A549 (cell line): ENCODE results near the gene MCTP2. TPM values are rescaled to one million over a fixed set of nuclear protein-coding genes. Genes with fewer than 3 reads are reported as not detected.

ENCODE experiments used
- ATAC-seq, 2 experiments: fragments of 200-7000 bp in 1 of 2; fragments of >200 bp in 1 of 2; cut with Nextera tagmentation in 1 of 2; cut with Tn5 transposase in 1 of 2; 3 replicates each; pipeline versions ENCODE4 v1.8.0 to v1.9.1; 2018 to 2020; ENCODE audit warnings: mild to moderate bottlenecking in 1 of 2, moderate library complexity in 1 of 2
- CTCF ChIA-PET: fragments of 300-600 bp; sonication (Branson Sonifier 250); formaldehyde crosslinking; extraction: SDS; loops from one replicate; lab custom pipeline; 2021; ENCODE audit warnings: antibody characterized with exemption, inconsistent platforms; lab: Yijun Ruan, JAX
- POLR2A ChIA-PET: fragments of 350-600 bp; formaldehyde crosslinking; extraction: SDS; loops from one replicate; lab custom pipeline; 2021; ENCODE audit warnings: antibody characterized with exemption, inconsistent platforms; lab: Yijun Ruan, JAX
- DNase-seq, 2 experiments: peaks; one replicate each; pipeline versions ENCODE4 v3.0.0 to v3.0.0-alpha.2; 2011 to 2016; ENCODE audit warnings: low read depth in 1 of 2, low spot score in 1 of 2
- FAIRE-seq: peaks from 2 replicates; lab custom pipeline; 2011; peaks lifted over from hg19 to GRCh38; lab: Jason Lieb, UNC
- H3K27ac ChIP-seq, 2 experiments: fragments of >200 bp; sonication (Bioruptor Twin); formaldehyde crosslinking; 3 replicates each; pipeline ENCODE4 v1.5.1; 2016 to 2017
- H3K4me1 ChIP-seq: fragments of >200 bp; sonication (Bioruptor Twin); formaldehyde crosslinking; 3 replicates; pipeline ENCODE4 v1.6.1; 2016
- H3K4me2 ChIP-seq: fragments of >200 bp; sonication (Bioruptor Twin); formaldehyde crosslinking; 3 replicates; pipeline ENCODE4 v1.6.1; 2016
- H3K4me3 ChIP-seq: fragments of >200 bp; sonication (Bioruptor Twin); formaldehyde crosslinking; 3 replicates; pipeline ENCODE4 v1.5.1; 2016
- H3K9me3 ChIP-seq: fragments of >200 bp; sonication (Bioruptor Twin); formaldehyde crosslinking; 3 replicates; pipeline ENCODE4 v1.6.1; 2016
- BCL3 ChIP-seq: fragments of >200 bp; sonication (Bioruptor Twin); formaldehyde crosslinking; IDR thresholded peaks from 3 replicates; pipeline ENCODE4 v1.6.1; 2016
- CBX8 ChIP-seq: fragments of 200-600 bp; sonication (generic); IDR thresholded peaks from 2 replicates; pipeline ENCODE4 v1.6.1; 2016
- CEBPB ChIP-seq, 2 experiments: fragments of >200 bp in 1 of 2; sonication (Bioruptor Twin) in 1 of 2; formaldehyde crosslinking in 1 of 2; IDR thresholded peaks; 2 replicates each; pipeline ENCODE4 v1.6.1; 2012 to 2016
- EHF ChIP-seq: fragments of 250-450 bp; sonication (Bioruptor Pico); IDR thresholded peaks from 2 replicates; pipeline ENCODE4 v1.5.0; 2020; ENCODE audit warnings: mild to moderate bottlenecking
- EHMT2 ChIP-seq: fragments of 200-600 bp; sonication (generic); IDR thresholded peaks from 2 replicates; pipeline ENCODE4 v1.6.1; 2016; ENCODE audit warnings: antibody characterized with exemption, low read depth, mild to moderate bottlenecking, moderate library complexity
- FOXS1 ChIP-seq: fragments of 250-450 bp; sonication (Bioruptor Pico); IDR thresholded peaks from 2 replicates; pipeline ENCODE4 v1.5.0; 2020; ENCODE audit warnings: mild to moderate bottlenecking, moderate library complexity
- HEYL ChIP-seq: fragments of 250-450 bp; sonication (Bioruptor Pico); IDR thresholded peaks from 2 replicates; pipeline ENCODE4 v1.8.0; 2021; ENCODE audit warnings: mild to moderate bottlenecking, moderate library complexity
- HOXB13 ChIP-seq: fragments of 250-450 bp; sonication (Bioruptor Pico); IDR thresholded peaks from 2 replicates; pipeline ENCODE4 v1.5.0; 2020; ENCODE audit warnings: low read depth, mild to moderate bottlenecking, moderate library complexity
- JUNB ChIP-seq: fragments of >200 bp; sonication (Bioruptor Twin); formaldehyde crosslinking; IDR thresholded peaks from 2 replicates; pipeline ENCODE4 v1.6.1; 2016
- KDM1A ChIP-seq: fragments of 200-600 bp; sonication (generic); IDR thresholded peaks from 2 replicates; pipeline ENCODE4 v1.6.1; 2016; ENCODE audit warnings: low read depth, mild to moderate bottlenecking
- MAX ChIP-seq: IDR thresholded peaks from 2 replicates; pipeline ENCODE4 v1.6.1; 2012
- POLR2AphosphoS2 ChIP-seq: conservative IDR thresholded peaks from 2 replicates; pipeline ENCODE4 v1.6.1; 2012; ENCODE audit warnings: low read length, improper control_type of control experiment, inconsistent platforms
- RAD21 ChIP-seq, 2 experiments: fragments of >200 bp in 1 of 2; sonication (Bioruptor Twin) in 1 of 2; formaldehyde crosslinking in 1 of 2; IDR thresholded peaks in 1 of 2; conservative IDR thresholded peaks in 1 of 2; 2 replicates in 1 of 2; 3 replicates in 1 of 2; pipeline ENCODE4 v1.6.1; 2012 to 2018; ENCODE audit warnings: inconsistent platforms in 1 of 2
- REST ChIP-seq: fragments of 200-600 bp; sonication (generic); IDR thresholded peaks from 2 replicates; pipeline ENCODE4 v1.6.1; 2016; ENCODE audit warnings: antibody characterized with exemption, mild to moderate bottlenecking, moderate library complexity
- TFCP2L1 ChIP-seq: fragments of 250-450 bp; sonication (Bioruptor Pico); IDR thresholded peaks from 2 replicates; pipeline ENCODE4 v1.5.0; 2021; ENCODE audit warnings: mild to moderate bottlenecking
- ZFP36 ChIP-seq: fragments of 450-650 bp; IDR thresholded peaks from 2 replicates; pipeline ENCODE4 v1.6.1; 2014; ENCODE audit warnings: borderline replicate concordance; ENCODE audit not compliant: partially characterized antibody
- ZNF302 ChIP-seq: fragments of 250-450 bp; sonication (Bioruptor Pico); IDR thresholded peaks from 2 replicates; pipeline ENCODE4 v1.9.0; 2021; ENCODE audit warnings: inconsistent platforms, mild to moderate bottlenecking, moderate library complexity
- WGBS: methylation state at CpG from one replicate; pipeline ENCODE4 v1.1.6; 2017; ENCODE audit errors: missing lambda C conversion rate; 5-methylcytosine and 5-hydroxymethylcytosine counted together
- polyA plus RNA-seq, 4 experiments: library from polyadenylated mRNA; depleted of rRNA in 3 of 4; stranded (reverse); fragments of >200 nt; fragmentation: RNase III in 1 of 4; extraction: RNeasy Plus Mini Kit Qiagen cat#74134 plus additional on column Dnase treatment in 1 of 4; gene quantifications; 2 replicates in 3 of 4; 3 replicates in 1 of 4; pipeline ENCODE4 v1.2.3, GENCODE V29; 2011 to 2017

MCTP2 gene
- polyA plus RNA-seq, 2 of the 4 experiments (the other 2 are of a cell fraction), result not detected

GRCh38 chr15:94265009-94265408 lies 33.6 kb downstream of the MCTP2 start:
- TF ChIP-seq HEYL (CRISPR knock-in tag), result no peak
- no peak for TF ChIP-seq CBX8
- no peak for TF ChIP-seq HOXB13
- no peak for TF ChIP-seq TFCP2L1
- TF ChIP-seq EHMT2, result no peak
- no peak for TF ChIP-seq ZFP36
- TF ChIP-seq REST, result no peak
- no peak for TF ChIP-seq RAD21 (conservative IDR thresholded peaks at IDR 0.05 in 1 of 2, IDR thresholded peaks at IDR 0.05 in 1 of 2)
- TF ChIP-seq MAX, result no peak
- no peak for TF ChIP-seq KDM1A
- no peak for TF ChIP-seq FOXS1 (CRISPR knock-in tag)
- DNase-seq (no peak), ATAC-seq (no peak), FAIRE-seq (no peak)
- Histone ChIP-seq H3K27ac (no peak overlapping the region), H3K4me2 (no peak overlapping the region), H3K4me1 (no peaks in the 10 kb centered on the region), H3K4me3 (no peak overlapping the region), H3K9me3 (no peaks in the 10 kb centered on the region)
- ChIA-PET CTCF (no interaction called here), POLR2A (no interaction called here)
- 6% methylated on average over 4 of the region's 4 CpGs for WGBS

- CTCF ChIA-PET, result no interaction called here
- no peak for FAIRE-seq
- no peak for DNase-seq
- TF ChIP-seq ZNF302 (CRISPR knock-in tag) (no peak), BCL3 (no peak), EHF (CRISPR knock-in tag) (no peak), MAX (no peak), POLR2AphosphoS2 (no peak)
- no peak overlapping the region for H3K4me3 ChIP-seq
- ATAC-seq, result no peak
- WGBS, result 41% methylated on average over 6 of the region's 6 CpGs
- POLR2A ChIA-PET, result no interaction called here
- no peak overlapping the region for H3K4me2 ChIP-seq
- no peaks in the 10 kb centered on the region for H3K9me3 ChIP-seq
- H3K27ac ChIP-seq, result no peak overlapping the region
- no peaks in the 10 kb centered on the region for H3K4me1 ChIP-seq
Measured at GRCh38 chr15:94265982-94266381, 34.6 kb downstream of the MCTP2 start.

- FAIRE-seq (no peak), DNase-seq (no peak), ATAC-seq (no peak)
- H3K4me2 ChIP-seq, result no peak overlapping the region
- WGBS, result 31% methylated on average over 3 of the region's 3 CpGs
- no peak overlapping the region for H3K27ac ChIP-seq
- TF ChIP-seq CEBPB (IDR thresholded peaks at IDR 0.05) (no peak), JUNB (no peak)
- POLR2A ChIA-PET, result no interaction called here
- no peaks in the 10 kb centered on the region for H3K4me1 ChIP-seq
- no peak overlapping the region for H3K4me3 ChIP-seq
- CTCF ChIA-PET, result no interaction called here
- no peaks in the 10 kb centered on the region for H3K9me3 ChIP-seq
Measured at GRCh38 chr15:94266789-94267188, 35.4 kb downstream of the MCTP2 start.
